MCF 10A (cell line): ENCODE results near the gene RRAS. TPM values are rescaled to one million over a fixed set of nuclear protein-coding genes. Genes with fewer than 3 reads are reported as not detected.

ENCODE experiments used
- BruUV-seq: library from RNA; stranded (reverse); fragments of 400-500 nt; replicated peaks from 2 replicates; lab custom pipeline; 2021; lab: Mats Ljungman, UMichigan
- CTCF ChIA-PET: fragments of 300-600 bp; sonication (Branson Sonifier 250); formaldehyde crosslinking; extraction: SDS; loops from one replicate; lab custom pipeline; 2021; ENCODE audit warnings: antibody characterized with exemption, inconsistent platforms; lab: Yijun Ruan, JAX
- POLR2A ChIA-PET: fragments of 300-600, 350-650 bp; sonication (Branson Sonifier 250); formaldehyde crosslinking; extraction: SDS; loops from one replicate; lab custom pipeline; 2020; ENCODE audit warnings: antibody characterized with exemption, inconsistent platforms; lab: Yijun Ruan, JAX
- DNase-seq: peaks from one replicate; pipeline ENCODE4 v3.0.0-alpha.2; 2018; ENCODE audit not compliant: unreplicated experiment
- H3K27ac Mint-ChIP-seq: one replicate; pipeline ENCODE4 v1.8.0; 2022; ENCODE audit warnings: mild to moderate bottlenecking, low read depth, mixed read lengths; ENCODE audit not compliant: unreplicated experiment
- H3K27me3 Mint-ChIP-seq: one replicate; pipeline ENCODE4 v1.8.0; 2022; ENCODE audit warnings: mixed read lengths; ENCODE audit not compliant: insufficient read depth, unreplicated experiment
- H3K36me3 Mint-ChIP-seq: one replicate; pipeline ENCODE4 v1.8.0; 2022; ENCODE audit warnings: mild to moderate bottlenecking, moderate library complexity, mixed read lengths; ENCODE audit not compliant: insufficient read depth, unreplicated experiment
- H3K4me1 Mint-ChIP-seq: one replicate; pipeline ENCODE4 v1.8.0; 2022; ENCODE audit warnings: mixed read lengths; ENCODE audit not compliant: insufficient read depth, unreplicated experiment
- H3K4me3 Mint-ChIP-seq: one replicate; pipeline ENCODE4 v1.8.0; 2022; ENCODE audit warnings: mild to moderate bottlenecking, moderate library complexity, mixed read lengths; ENCODE audit not compliant: unreplicated experiment
- H3K9me3 Mint-ChIP-seq: one replicate; pipeline ENCODE4 v1.8.0; 2022; ENCODE audit warnings: mixed read lengths; ENCODE audit not compliant: unreplicated experiment
- intact Hi-C: fragments of 100-400 bp; cut with micrococcal nuclease; formaldehyde crosslinking; loops from 2 replicates; pipeline ENCODE4 v1.14.1; 2022
- total RNA-seq: library from RNA; stranded (reverse); gene quantifications from 2 replicates; pipeline ENCODE4 v1.2.3, GENCODE V29; 2022
- TF ChIP-seq, protein P1 (sequence below): fragments of 200-600 bp; IDR thresholded peaks from one replicate; pipeline ENCODE4 v1.8.0; 2022; ENCODE audit warnings: antibody characterized with exemption, mild to moderate bottlenecking; ENCODE audit not compliant: unreplicated experiment

The RRAS gene
- total RNA-seq, 1 experiment from 2014 or later: 37.6 TPM

GRCh38 chr19:49657493-49658138 lies 17.7 kb upstream of the RRAS start:
- H3K9me3 Mint-ChIP-seq: no peaks in the 10 kb centered on the region
- H3K27me3 Mint-ChIP-seq: no peaks in the 10 kb centered on the region
- ChIA-PET CTCF (interaction anchor here (0.6 to 1.1 kb wide), 3 partner anchors 10 to 497 kb away, joined by 3 read pairs; no protein-coding TSS in a partner anchor), POLR2A (interaction anchor here (11.4 kb wide), 1 partner anchor 16 kb away, joined by 167 read pairs; the partner anchor contains the start of genes RRAS and SCAF1)
- DNase-seq: no peak
- H3K27ac Mint-ChIP-seq: no peak overlapping the region
- no peak overlapping the region for H3K4me3 Mint-ChIP-seq
- intact Hi-C loops: no loop called here
- BruUV-seq: no TSS peak
- peaks cover 56% of the 10 kb centered on the region for H3K36me3 Mint-ChIP-seq
- H3K4me1 Mint-ChIP-seq: no peaks in the 10 kb centered on the region
- TF ChIP-seq, protein P1, sequence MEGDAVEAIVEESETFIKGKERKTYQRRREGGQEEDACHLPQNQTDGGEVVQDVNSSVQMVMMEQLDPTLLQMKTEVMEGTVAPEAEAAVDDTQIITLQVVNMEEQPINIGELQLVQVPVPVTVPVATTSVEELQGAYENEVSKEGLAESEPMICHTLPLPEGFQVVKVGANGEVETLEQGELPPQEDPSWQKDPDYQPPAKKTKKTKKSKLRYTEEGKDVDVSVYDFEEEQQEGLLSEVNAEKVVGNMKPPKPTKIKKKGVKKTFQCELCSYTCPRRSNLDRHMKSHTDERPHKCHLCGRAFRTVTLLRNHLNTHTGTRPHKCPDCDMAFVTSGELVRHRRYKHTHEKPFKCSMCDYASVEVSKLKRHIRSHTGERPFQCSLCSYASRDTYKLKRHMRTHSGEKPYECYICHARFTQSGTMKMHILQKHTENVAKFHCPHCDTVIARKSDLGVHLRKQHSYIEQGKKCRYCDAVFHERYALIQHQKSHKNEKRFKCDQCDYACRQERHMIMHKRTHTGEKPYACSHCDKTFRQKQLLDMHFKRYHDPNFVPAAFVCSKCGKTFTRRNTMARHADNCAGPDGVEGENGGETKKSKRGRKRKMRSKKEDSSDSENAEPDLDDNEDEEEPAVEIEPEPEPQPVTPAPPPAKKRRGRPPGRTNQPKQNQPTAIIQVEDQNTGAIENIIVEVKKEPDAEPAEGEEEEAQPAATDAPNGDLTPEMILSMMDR: no peak

DNA sequence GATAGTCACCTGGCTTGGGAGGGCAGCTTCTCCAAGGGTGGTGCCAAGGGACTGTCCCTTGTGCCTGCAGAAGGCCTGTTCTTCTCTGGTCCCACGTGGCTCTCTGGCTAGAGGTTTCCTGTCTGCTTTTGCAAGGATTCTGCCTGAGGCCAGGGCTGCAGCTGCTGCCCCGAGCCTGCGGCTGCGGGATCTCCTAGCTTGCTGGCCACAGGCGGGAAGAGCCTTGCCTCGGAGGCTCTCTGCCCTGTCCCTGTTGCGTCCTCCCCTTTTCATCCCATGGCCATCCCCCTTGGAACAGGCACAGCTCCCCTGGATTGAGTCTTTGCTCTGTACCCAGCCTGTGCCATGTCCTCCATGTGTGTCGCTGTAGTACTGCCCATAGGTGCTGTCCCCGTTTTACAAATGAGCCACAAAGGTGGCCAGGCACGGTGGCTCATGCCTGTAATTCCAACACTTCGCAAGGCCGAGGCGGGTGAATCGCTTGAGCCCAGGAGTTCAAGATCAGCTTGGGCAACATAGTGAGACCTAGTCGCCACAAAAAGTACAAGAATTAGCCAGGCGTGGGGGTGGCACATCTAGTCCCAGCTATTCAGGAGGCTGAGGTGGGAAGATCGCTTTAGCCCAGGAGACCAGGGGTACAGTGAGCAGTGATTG lies 16.6 kb upstream of the RRAS start:
- Mint-ChIP-seq H3K4me1 (no peaks in the 10 kb centered on the region), H3K27ac (no peak overlapping the region), H3K36me3 (peaks cover 57% of the 10 kb centered on the region), H3K27me3 (no peaks in the 10 kb centered on the region), H3K4me3 (no peak overlapping the region), H3K9me3 (no peaks in the 10 kb centered on the region)
- TF ChIP-seq, protein P1: no peak
- BruUV-seq: no TSS peak
- intact Hi-C loops: no loop called here
- ChIA-PET CTCF (interaction anchor here (1.1 kb wide), 2 partner anchors 9 to 212 kb away, joined by 3 to 4 read pairs; no protein-coding TSS in a partner anchor), POLR2A (interaction anchor here (0.5 to 11.4 kb wide), 4 partner anchors 7 to 77 kb away, joined by 3 to 167 read pairs (median 5); partner anchors contain the start of genes RRAS and SCAF1)
- no peak for DNase-seq

GRCh38 chr19:49655570-49656455 lies 15.9 kb upstream of the RRAS start:
- TF ChIP-seq, protein P1: no peak
- Mint-ChIP-seq H3K36me3 (peaks cover 56% of the 10 kb centered on the region), H3K9me3 (no peaks in the 10 kb centered on the region), H3K27me3 (no peaks in the 10 kb centered on the region), H3K4me1 (no peaks in the 10 kb centered on the region), H3K4me3 (no peak overlapping the region), H3K27ac (no peak overlapping the region)
- ChIA-PET POLR2A (interaction anchor here (0.5 to 11.4 kb wide), 7 partner anchors 8 to 77 kb away, joined by 3 to 167 read pairs (median 4); partner anchors contain the start of genes BCL2L12, IRF3, PRR12 and RRAS), CTCF (interaction anchor here (0.7 to 1.8 kb wide), 4 partner anchors 9 to 211 kb away, joined by 3 to 7 read pairs (median 4); no protein-coding TSS in a partner anchor)
- no TSS peak for BruUV-seq
- intact Hi-C loops: no loop called here
- no peak for DNase-seq
